Measurements from ENCODE around the gene ZNF83.
"Not testable (repeated sequence)": the region's sequence is repeated elsewhere in the genome, so short reads cannot be mapped to it uniquely, and the experiment has no call there.

Gene ZNF83

DNA sequence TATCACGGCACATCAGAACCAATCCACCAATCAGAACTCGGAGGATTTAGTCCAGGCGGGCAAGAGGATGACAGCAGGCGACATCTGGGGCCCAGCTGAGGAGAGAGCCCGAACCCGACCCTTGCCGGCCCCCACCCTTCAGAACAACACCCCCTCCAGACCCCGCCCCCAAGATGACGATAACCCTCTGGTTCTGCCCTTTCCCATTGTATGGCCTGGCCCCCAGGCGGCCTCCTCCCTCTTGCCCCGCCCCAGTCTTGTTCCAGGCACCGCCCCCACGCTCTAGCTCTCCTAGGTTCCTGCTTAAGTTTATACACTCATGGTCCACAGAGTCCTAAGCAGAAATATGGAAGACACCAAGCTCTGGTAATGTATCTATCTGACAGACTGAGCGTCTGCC, 2.8 kb upstream of the ZNF83 start:
- Histone ChIP-seq H3K4me1 (ENCODE audit: control insufficient read depth, insufficient read depth, low read length, unreplicated experiment) (peaks cover 3% of the 10 kb centered on the region), H3K36me3 (ENCODE audit: insufficient read depth, low read length) (no peaks in the 10 kb centered on the region), H3K79me2 (ENCODE audit: control insufficient read depth, insufficient read depth, low read length, unreplicated experiment) (no peaks in the 10 kb centered on the region)

DNA sequence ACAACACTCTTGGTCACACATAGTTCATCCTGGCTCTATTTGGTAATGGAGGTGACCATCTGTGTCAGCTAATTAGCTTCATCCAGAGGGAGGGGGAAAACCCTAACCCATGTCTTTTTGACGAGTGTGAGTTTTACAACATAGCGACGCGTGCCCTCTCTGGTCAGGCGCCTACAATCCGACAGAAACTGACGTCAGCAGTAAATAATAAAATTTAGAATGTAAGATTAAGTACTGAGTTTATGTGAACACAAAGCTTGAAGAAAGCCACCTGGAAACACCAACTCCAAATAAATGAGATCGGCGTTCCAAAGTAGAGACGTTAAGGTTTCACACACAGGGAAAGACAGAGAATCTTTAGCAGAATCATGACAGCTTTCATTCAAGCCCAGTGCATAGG, 1.8 kb upstream of the ZNF83 start:
- Histone ChIP-seq H3K27ac (ENCODE audit: low read depth, low read length) (no peak overlapping the region), H3K36me3 (ENCODE audit: insufficient read depth, low read length) (no peaks in the 10 kb centered on the region), H3K79me2 (ENCODE audit: control insufficient read depth, insufficient read depth, low read length, unreplicated experiment) (no peaks in the 10 kb centered on the region), H2AFZ (ENCODE audit: low read length, unreplicated experiment) (no peak overlapping the region), H3K4me3 (ENCODE audit: low read depth, low read length) (no peak overlapping the region), H3K27me3 (ENCODE audit: insufficient read depth, low read length) (no peaks in the 10 kb centered on the region), H3K4me1 (ENCODE audit: control insufficient read depth, insufficient read depth, low read length, unreplicated experiment) (peaks cover 3% of the 10 kb centered on the region)

More for the DNA sequence above, 2.8 kb upstream of the ZNF83 start:
- Histone ChIP-seq H3K27ac (ENCODE audit: low read depth, low read length) (no peak overlapping the region), H3K4me3 (ENCODE audit: low read depth, low read length) (no peak overlapping the region), H2AFZ (ENCODE audit: low read length, unreplicated experiment) (no peak overlapping the region), H3K27me3 (ENCODE audit: insufficient read depth, low read length) (no peaks in the 10 kb centered on the region)

DNA sequence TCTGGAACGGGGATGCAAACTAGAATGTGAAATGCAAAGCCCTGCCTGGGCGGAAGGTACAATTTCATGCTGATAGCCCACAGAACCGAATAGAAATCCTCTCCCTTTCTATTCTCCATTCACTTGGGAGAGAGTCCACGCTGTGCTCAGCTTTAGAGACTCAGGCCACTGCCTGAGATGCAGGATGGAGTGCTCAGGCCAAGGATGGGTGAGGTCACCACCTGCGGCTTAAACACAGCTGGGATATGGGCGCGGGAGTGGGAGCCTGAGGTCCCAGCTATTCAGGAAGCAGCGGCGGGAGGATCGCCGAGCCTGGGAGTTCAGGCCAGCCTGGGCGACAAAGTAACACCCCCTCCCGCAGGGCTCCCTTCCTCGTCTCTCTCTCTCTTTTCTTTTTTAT, 446 bp upstream of the ZNF83 start:
- Histone ChIP-seq H3K27me3 (ENCODE audit: insufficient read depth, low read length) (no peaks in the 10 kb centered on the region), H3K4me3 (ENCODE audit: low read depth, low read length) (peak overlapping the region; percentile 92), H3K79me2 (ENCODE audit: control insufficient read depth, insufficient read depth, low read length, unreplicated experiment) (no peaks in the 10 kb centered on the region), H3K36me3 (ENCODE audit: insufficient read depth, low read length) (no peaks in the 10 kb centered on the region), H2AFZ (ENCODE audit: low read length, unreplicated experiment) (peak overlapping the region; percentile 70), H3K27ac (ENCODE audit: low read depth, low read length) (peak overlapping the region; percentile 8; the same call in 1 of the 2 replicates), H3K4me1 (ENCODE audit: control insufficient read depth, insufficient read depth, low read length, unreplicated experiment) (peaks cover 3% of the 10 kb centered on the region)

DNA sequence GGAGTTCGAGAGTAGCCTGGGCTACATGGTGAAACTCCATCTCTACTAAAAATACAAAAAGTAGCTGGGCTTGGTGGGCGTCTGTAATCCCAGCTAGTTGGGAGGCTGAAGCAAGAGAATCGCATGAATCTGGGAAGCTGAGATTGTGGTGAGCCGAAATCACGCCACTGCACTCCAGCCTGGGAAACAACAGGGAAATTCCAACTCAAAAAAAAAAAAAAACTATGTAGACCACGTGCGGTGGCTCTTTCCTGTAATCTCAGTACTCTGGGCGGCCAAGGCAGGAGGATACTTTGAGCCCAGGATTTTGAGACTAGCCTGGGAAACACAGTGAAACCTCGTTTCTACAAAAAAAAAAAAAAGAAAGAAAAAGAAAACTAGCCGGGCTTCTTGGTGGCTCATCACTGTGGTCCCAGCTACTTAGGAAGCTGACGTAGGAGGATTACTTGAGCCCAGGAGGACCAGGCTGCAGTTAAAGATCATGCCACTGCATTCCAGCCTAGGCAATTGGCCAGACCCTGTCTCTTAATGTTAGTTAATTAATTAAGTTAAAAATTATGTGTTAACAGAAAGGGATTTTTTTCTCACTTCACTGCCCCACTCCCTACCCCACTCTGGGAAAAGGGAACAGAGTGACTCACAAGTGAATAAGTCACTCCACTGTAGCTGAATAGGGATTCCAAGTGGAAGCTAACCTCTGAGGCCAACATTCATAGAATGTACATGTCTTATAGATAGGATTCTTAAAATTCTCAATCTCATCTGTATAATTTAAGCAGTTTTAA, 2.2 kb downstream of the ZNF83 start:
- H3K4me3 ChIP-seq (ENCODE audit: low read depth, low read length) = no peak overlapping the region
- H3K27ac ChIP-seq (ENCODE audit: low read depth, low read length) = no peak overlapping the region
- H2AFZ ChIP-seq (ENCODE audit: low read length, unreplicated experiment) = no peak overlapping the region
- peaks cover 3% of the 10 kb centered on the region for H3K4me1 ChIP-seq (ENCODE audit: control insufficient read depth, insufficient read depth, low read length, unreplicated experiment)
- H3K36me3 ChIP-seq (ENCODE audit: insufficient read depth, low read length) = no peaks in the 10 kb centered on the region
- no peaks in the 10 kb centered on the region for H3K79me2 ChIP-seq (ENCODE audit: control insufficient read depth, insufficient read depth, low read length, unreplicated experiment)
- H3K27me3 ChIP-seq (ENCODE audit: insufficient read depth, low read length) = no peaks in the 10 kb centered on the region

DNA sequence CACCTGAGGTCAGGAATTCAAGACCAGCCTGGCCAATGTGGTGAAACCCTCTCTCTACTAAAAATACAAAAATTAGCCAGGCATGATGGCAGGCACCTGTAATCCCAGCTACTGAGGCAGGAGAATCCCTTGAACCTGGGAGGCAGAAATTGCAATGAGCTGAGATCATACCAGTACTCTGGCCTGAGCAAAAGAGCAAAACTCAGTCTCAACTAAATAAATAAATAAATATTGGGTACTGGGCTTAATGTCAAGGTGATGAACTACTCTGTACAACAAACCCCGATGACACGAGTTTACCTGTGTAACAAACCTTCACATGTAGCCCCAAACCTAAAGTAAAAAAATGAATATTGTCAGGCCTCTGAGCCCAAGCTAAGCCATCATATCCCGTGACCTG, 10.7 kb downstream of the ZNF83 start:
- H2AFZ ChIP-seq (ENCODE audit: low read length, unreplicated experiment); H3K36me3 ChIP-seq (ENCODE audit: insufficient read depth, low read length); H3K27me3 ChIP-seq (ENCODE audit: insufficient read depth, low read length); H3K27ac ChIP-seq (ENCODE audit: low read depth, low read length); H3K79me2 ChIP-seq (ENCODE audit: control insufficient read depth, insufficient read depth, low read length, unreplicated experiment); H3K4me1 ChIP-seq (ENCODE audit: control insufficient read depth, insufficient read depth, low read length, unreplicated experiment); H3K4me3 ChIP-seq (ENCODE audit: low read depth, low read length): not testable (repeated sequence)

DNA sequence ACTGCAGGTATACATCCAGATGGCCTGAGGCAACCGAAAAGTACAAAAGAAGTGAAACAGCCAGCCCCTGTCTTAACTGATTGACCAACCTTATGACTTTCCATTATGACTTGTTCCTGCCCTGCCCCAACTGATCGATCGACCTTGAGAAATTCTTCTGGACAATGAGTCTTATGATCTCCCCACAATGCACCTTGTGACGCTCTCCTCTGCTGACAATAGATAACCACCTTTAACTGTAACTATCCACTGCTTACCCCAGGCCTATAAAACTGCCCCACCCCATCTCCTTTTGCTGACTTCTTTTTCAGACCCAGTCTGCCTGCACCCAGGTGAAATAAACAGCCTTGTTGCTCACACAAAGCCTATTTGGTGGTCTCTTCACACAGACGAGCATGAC, 11.2 kb downstream of the ZNF83 start:
- Histone ChIP-seq H3K4me1 (ENCODE audit: control insufficient read depth, insufficient read depth, low read length, unreplicated experiment) (no peaks in the 10 kb centered on the region), H3K27me3 (ENCODE audit: insufficient read depth, low read length) (no peaks in the 10 kb centered on the region), H3K79me2 (ENCODE audit: control insufficient read depth, insufficient read depth, low read length, unreplicated experiment) (no peaks in the 10 kb centered on the region), H3K4me3 (ENCODE audit: low read depth, low read length) (no peak overlapping the region), H2AFZ (ENCODE audit: low read length, unreplicated experiment) (no peak overlapping the region), H3K36me3 (ENCODE audit: insufficient read depth, low read length) (no peaks in the 10 kb centered on the region), H3K27ac (ENCODE audit: low read depth, low read length) (no peak overlapping the region)

DNA sequence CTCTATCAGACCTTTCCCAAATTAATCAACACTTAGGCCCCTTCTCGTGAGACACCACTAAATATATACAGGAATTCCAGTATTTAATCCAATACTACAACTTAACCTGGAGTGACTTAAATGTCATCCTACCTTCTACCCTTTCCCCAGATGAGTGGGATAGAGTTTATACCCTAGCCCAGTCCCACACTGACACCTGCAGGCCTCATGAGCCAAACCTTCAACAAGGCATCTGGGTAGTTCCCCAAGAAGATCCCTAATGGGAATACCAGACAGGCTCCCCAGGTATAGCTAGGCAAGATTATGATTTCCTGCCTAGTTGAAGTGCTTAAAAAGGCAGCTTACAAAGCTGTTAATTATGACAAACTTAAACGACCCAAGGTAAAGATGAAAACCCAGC, 15.9 kb downstream of the ZNF83 start:
- H3K4me3 ChIP-seq (ENCODE audit: low read depth, low read length) = no peak overlapping the region
- H3K4me1 ChIP-seq (ENCODE audit: control insufficient read depth, insufficient read depth, low read length, unreplicated experiment) = no peaks in the 10 kb centered on the region
- peaks cover under 1% of the 10 kb centered on the region; the same call in 1 of the 2 replicates for H3K36me3 ChIP-seq (ENCODE audit: insufficient read depth, low read length)
- H3K79me2 ChIP-seq (ENCODE audit: control insufficient read depth, insufficient read depth, low read length, unreplicated experiment) = no peaks in the 10 kb centered on the region
- H3K27ac ChIP-seq (ENCODE audit: low read depth, low read length) = no peak overlapping the region
- no peaks in the 10 kb centered on the region for H3K27me3 ChIP-seq (ENCODE audit: insufficient read depth, low read length)
- no peak overlapping the region for H2AFZ ChIP-seq (ENCODE audit: low read length, unreplicated experiment)

DNA sequence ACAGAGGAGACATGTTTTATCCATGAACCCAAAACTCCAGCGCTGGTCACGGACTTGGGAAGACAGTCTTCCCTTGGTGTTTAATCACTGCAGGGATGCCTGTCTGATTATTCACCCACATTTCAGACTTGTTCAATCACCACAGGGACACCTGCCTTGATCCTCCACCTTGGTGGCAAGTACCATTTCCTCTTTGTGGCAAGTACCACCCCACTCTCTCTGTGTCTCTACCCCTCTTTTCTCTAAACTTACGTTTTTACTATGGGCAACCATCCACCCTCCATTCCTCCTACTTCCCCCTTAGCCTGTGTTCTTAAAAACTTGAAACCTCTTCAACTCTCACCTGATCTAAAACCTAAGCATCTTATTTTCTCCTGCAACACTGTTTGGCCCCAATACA, 16.8 kb downstream of the ZNF83 start:
- Histone ChIP-seq H3K36me3 (ENCODE audit: insufficient read depth, low read length) (peaks cover 6% of the 10 kb centered on the region), H2AFZ (ENCODE audit: low read length, unreplicated experiment) (no peak overlapping the region), H3K79me2 (ENCODE audit: control insufficient read depth, insufficient read depth, low read length, unreplicated experiment) (no peaks in the 10 kb centered on the region)

DNA sequence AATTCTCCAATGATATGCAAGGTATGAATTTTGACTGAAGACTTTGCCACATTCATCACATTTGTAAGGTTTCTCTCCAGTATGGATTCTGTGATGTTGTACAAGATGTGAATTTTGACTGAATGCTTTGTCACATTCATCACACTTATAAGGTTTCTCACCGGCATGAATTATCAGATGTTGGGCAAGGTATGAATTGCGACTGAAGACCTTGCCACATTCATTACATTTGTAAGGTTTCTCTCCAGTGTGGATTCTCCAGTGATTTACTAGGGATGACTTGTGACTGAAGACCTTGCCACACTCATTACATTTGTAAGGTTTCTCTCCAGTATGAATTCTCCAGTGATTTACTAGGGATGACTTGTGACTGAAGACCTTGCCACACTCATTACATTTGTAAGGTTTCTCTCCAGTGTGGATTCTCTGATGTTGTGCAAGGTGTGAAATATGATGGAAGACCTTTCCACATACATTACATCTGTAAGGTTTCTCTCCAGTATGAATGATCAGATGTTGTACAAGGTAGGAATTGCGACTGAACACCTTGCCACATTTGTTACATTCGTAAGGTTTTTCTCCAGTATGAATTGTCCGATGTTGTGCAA, 24.8 kb downstream of the ZNF83 start:
- no peaks in the 10 kb centered on the region for H3K79me2 ChIP-seq (ENCODE audit: control insufficient read depth, insufficient read depth, low read length, unreplicated experiment)
- no peaks in the 10 kb centered on the region for H3K4me1 ChIP-seq (ENCODE audit: control insufficient read depth, insufficient read depth, low read length, unreplicated experiment)
- H3K4me3 ChIP-seq (ENCODE audit: low read depth, low read length) = no peak overlapping the region
- no peaks in the 10 kb centered on the region for H3K27me3 ChIP-seq (ENCODE audit: insufficient read depth, low read length)
- H3K36me3 ChIP-seq (ENCODE audit: insufficient read depth, low read length) = peaks cover 48% of the 10 kb centered on the region
- H3K27ac ChIP-seq (ENCODE audit: low read depth, low read length) = no peak overlapping the region
- no peak overlapping the region for H2AFZ ChIP-seq (ENCODE audit: low read length, unreplicated experiment)

More for the DNA sequence above, 16.8 kb downstream of the ZNF83 start:
- no peak overlapping the region for H3K4me3 ChIP-seq (ENCODE audit: low read depth, low read length)
- no peak overlapping the region for H3K27ac ChIP-seq (ENCODE audit: low read depth, low read length)
- H3K27me3 ChIP-seq (ENCODE audit: insufficient read depth, low read length) = no peaks in the 10 kb centered on the region
- H3K4me1 ChIP-seq (ENCODE audit: control insufficient read depth, insufficient read depth, low read length, unreplicated experiment) = no peaks in the 10 kb centered on the region

DNA sequence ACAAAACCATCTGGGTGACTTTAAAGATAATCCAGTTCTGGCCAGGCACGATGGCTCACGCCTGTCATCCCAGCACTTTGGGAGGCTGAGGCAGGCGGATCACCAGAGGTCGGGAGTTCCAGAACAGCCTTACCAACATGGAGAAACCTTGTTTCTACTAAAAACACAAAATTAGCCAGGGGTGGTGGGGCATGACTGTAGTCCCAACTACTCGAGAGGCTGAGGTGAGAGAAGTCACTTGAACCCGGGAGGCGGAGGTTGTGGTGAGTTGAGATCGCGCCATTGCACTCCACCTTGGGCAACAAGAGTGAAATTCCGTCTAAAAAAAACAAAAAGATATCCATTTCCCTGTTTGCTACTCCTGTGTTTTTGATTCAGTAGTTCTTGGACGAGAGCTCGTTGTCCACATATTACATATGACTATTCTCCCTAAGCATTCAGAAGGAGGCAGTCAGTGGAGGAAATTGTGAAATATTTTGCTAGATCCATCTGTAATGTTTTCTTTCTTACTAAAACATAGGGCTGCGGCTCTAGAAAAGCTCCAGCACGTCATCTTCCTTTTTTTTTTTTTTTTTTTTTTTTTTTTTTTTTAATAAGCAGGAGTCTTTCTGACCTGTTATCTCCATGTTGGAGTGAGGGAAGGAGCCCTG, 34.5 kb downstream of the ZNF83 start:
- H3K4me1 ChIP-seq (ENCODE audit: control insufficient read depth, insufficient read depth, low read length, unreplicated experiment) = peaks cover 6% of the 10 kb centered on the region
- H3K4me3 ChIP-seq (ENCODE audit: low read depth, low read length) = peak overlapping the region; percentile 29; the same call in 1 of the 2 replicates
- peaks cover 3% of the 10 kb centered on the region for H3K79me2 ChIP-seq (ENCODE audit: control insufficient read depth, insufficient read depth, low read length, unreplicated experiment)

More for the DNA sequence above, 34.5 kb downstream of the ZNF83 start:
- no peaks in the 10 kb centered on the region for H3K27me3 ChIP-seq (ENCODE audit: insufficient read depth, low read length)
- no peaks in the 10 kb centered on the region for H3K36me3 ChIP-seq (ENCODE audit: insufficient read depth, low read length)
- H2AFZ ChIP-seq (ENCODE audit: low read length, unreplicated experiment) = no peak overlapping the region
- peak overlapping the region; percentile 59 for H3K27ac ChIP-seq (ENCODE audit: low read depth, low read length)
